ENCODE measurements around the gene NWD2.

DNA sequence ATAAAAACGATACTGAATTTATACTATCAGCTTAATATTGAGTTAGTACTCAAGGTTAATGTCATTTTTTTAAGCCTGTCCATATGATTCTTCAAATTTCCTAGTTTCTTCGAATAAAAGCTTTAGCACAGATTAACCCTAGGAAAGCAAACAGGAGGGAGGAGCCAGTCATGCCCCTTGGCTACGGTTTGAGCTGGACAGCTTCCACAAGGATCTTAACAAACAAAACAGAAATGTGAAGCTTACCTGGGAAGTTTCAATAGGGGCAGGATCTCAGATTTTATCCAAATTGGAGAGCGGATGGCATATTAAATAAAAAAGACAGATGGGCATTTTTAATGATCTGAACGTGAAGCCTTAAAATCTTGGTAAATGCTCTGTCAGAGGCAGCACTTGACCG is 2.3 kb downstream of the NWD2 start:
- TF ChIP-seq POLR2A (IDR thresholded peaks at IDR 0.05; ENCODE audit: low read length): no peak
- TF ChIP-seq EHMT2 (IDR thresholded peaks at IDR 0.05; ENCODE audit: low read depth): no peak
- no peak for TF ChIP-seq RFX5 (IDR thresholded peaks at IDR 0.05)
- TF ChIP-seq NFE2L2 (conservative IDR thresholded peaks at IDR 0.05; ENCODE audit: low read length): no peak
- TF ChIP-seq HOXB13 (CRISPR knock-in tag; IDR thresholded peaks at IDR 0.05; ENCODE audit: low read depth): no peak

Measured in A549 (cell line).